ENCODE results near the gene NELL1.

DNA sequence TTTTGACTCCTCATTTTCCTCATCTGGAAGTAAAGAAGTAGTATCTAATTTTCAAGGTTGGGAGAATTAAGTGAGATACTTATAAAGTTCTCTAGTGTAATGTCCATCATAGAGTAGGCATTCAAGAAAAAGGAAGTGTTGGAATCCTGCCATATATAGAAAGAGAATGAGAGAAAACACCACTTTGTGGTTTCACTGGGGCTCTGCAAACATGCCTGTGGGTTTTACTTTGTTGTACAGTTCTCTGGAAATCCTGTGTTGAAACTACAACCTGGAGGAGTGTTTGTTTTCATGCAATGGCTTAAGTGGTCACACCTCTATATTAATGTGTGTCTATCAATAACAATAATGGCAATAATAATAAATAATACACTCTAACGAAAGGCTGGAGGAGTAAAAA is 741.7 kb downstream of the NELL1 start:
- no peak for TF ChIP-seq CTCF (IDR thresholded peaks at IDR 0.05 in 8 of 11, conservative IDR thresholded peaks at IDR 0.05 in 3 of 11)
- TF ChIP-seq POLR2A (IDR thresholded peaks at IDR 0.05): no peak

All from spleen (tissue), 7 donors.